Sigmoid colon (tissue), 4 donors: ENCODE measurements around the gene NRN1.

ENCODE experiments used
- EP300 ChIP-seq, 4 donors: sonication (generic); formaldehyde crosslinking; IDR thresholded peaks; one replicate each; pipeline ENCODE4 v1.6.1; 2017; ENCODE audit warnings: antibody characterized with exemption in 4 of 4
- POLR2A ChIP-seq, 2 donors: fragments of 450-650 bp; IDR thresholded peaks; one replicate each; pipeline ENCODE4 v1.6.1; 2016; ENCODE audit warnings: antibody characterized with exemption in 2 of 2, mild to moderate bottlenecking in 2 of 2, moderate library complexity in 2 of 2
- POLR2AphosphoS5 ChIP-seq, 4 donors: sonication (generic); formaldehyde crosslinking; IDR thresholded peaks; one replicate each; pipeline ENCODE4 v1.6.1; 2017; ENCODE audit warnings: antibody characterized with exemption in 4 of 4
- TF ChIP-seq, protein P1 (sequence below), 4 experiments: fragments of 450-650 bp in 3 of 4; fragments of 200-600 bp in 1 of 4; IDR thresholded peaks; one replicate each; pipeline ENCODE4 v1.5.1; 2016 to 2019; ENCODE audit warnings: antibody characterized with exemption in 4 of 4, mild to moderate bottlenecking in 3 of 4, moderate library complexity in 2 of 4

DNA sequence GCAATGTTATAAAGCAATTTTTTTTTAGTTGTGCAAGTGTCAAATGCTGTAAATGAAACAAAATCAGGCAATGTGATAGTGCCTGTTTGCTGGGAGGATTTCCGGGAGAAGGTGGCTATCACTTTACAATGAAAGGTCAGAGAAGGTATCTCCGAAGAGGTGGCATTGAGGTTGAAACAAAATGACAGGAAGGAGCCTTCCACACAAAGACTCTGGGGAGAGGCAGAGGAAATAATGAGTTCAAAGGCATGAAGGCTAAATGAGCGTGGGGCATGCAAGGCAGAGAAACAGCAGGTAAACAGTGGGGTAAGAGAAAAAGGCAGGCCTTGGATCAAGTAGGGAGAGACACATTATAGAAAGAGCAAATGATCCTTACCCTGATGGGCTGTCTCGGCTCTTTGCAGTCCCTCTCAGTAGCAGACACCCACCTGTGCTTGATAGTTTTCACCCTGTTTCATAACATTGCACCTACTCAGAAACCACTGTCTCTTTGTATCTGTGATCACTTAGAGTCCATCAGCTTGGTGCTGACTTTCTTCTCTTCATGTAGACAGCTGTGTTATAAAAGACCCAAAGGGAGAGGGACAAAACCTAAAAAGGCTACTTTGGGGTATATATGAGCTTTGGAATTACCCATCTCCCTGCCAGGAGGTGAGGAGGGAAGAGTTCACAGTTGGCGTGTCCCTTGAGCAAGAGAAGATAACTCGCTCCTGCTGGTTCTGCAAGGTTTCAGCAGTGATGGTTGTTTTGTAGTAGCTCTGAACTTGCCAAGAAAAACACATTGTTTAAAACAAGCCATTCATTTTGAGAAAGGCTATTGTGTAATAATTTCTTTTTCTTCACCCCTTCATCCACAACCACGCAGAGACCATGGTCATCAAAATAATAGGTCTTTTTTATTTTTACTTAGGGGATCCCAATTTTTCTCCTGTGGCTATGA is 22.3 kb downstream of the NRN1 start:
- TF ChIP-seq, protein P1, sequence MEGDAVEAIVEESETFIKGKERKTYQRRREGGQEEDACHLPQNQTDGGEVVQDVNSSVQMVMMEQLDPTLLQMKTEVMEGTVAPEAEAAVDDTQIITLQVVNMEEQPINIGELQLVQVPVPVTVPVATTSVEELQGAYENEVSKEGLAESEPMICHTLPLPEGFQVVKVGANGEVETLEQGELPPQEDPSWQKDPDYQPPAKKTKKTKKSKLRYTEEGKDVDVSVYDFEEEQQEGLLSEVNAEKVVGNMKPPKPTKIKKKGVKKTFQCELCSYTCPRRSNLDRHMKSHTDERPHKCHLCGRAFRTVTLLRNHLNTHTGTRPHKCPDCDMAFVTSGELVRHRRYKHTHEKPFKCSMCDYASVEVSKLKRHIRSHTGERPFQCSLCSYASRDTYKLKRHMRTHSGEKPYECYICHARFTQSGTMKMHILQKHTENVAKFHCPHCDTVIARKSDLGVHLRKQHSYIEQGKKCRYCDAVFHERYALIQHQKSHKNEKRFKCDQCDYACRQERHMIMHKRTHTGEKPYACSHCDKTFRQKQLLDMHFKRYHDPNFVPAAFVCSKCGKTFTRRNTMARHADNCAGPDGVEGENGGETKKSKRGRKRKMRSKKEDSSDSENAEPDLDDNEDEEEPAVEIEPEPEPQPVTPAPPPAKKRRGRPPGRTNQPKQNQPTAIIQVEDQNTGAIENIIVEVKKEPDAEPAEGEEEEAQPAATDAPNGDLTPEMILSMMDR (IDR thresholded peaks at IDR 0.05) = no peak
- no peak for TF ChIP-seq POLR2AphosphoS5 (IDR thresholded peaks at IDR 0.05)
- TF ChIP-seq POLR2A (IDR thresholded peaks at IDR 0.05) = no peak
- no peak for TF ChIP-seq EP300 (IDR thresholded peaks at IDR 0.05)
